ENCODE data around the gene PRKG1. TPM values are rescaled to one million over a fixed set of nuclear protein-coding genes. Genes with fewer than 3 reads are reported as not detected.

Gene PRKG1
- total RNA-seq, 2 donors from 2014 or later: 1.3 to 2.7 TPM

- Histone ChIP-seq H3K4me1 (ENCODE audit: control insufficient read depth, insufficient read depth, low read length) (no peaks in the 10 kb centered on the region), H3K36me3 (ENCODE audit: control insufficient read depth, insufficient read depth, low read length) (no peaks in the 10 kb centered on the region), H3K9me3 (ENCODE audit: control insufficient read depth, low read length) (no peaks in the 10 kb centered on the region), H3K4me3 (ENCODE audit: low read length) (no peak overlapping the region), H3K27ac (ENCODE audit: low read depth, low read length) (no peak overlapping the region), H3K27me3 (ENCODE audit: control insufficient read depth, insufficient read depth, low read length, poor library complexity, severe bottlenecking) (peaks cover 7% of the 10 kb centered on the region), H3K9ac (ENCODE audit: extremely low read depth, low read length, poor library complexity, severe bottlenecking) (no peak overlapping the region)
- H3K36me3 Mint-ChIP-seq (ENCODE audit: low read depth): no peaks in the 10 kb centered on the region
- 82% methylated on average over 2 of the region's 2 CpGs; no CpG with 5 or more reads in 1 of the 2 experiments for WGBS, 2 experiments (ENCODE audit: insufficient coverage in 1 of 2, insufficient read length in 1 of 2)
- peaks cover 2% of the 10 kb centered on the region for H3K9me3 Mint-ChIP-seq
- H3K4me3 Mint-ChIP-seq: no peak overlapping the region
- H3K27me3 Mint-ChIP-seq (ENCODE audit: insufficient read depth): peaks cover under 1% of the 10 kb centered on the region
- no peak for DNase-seq
- no peaks in the 10 kb centered on the region for H3K4me1 Mint-ChIP-seq
- no peak overlapping the region for H3K27ac Mint-ChIP-seq
- TF ChIP-seq, protein P1, sequence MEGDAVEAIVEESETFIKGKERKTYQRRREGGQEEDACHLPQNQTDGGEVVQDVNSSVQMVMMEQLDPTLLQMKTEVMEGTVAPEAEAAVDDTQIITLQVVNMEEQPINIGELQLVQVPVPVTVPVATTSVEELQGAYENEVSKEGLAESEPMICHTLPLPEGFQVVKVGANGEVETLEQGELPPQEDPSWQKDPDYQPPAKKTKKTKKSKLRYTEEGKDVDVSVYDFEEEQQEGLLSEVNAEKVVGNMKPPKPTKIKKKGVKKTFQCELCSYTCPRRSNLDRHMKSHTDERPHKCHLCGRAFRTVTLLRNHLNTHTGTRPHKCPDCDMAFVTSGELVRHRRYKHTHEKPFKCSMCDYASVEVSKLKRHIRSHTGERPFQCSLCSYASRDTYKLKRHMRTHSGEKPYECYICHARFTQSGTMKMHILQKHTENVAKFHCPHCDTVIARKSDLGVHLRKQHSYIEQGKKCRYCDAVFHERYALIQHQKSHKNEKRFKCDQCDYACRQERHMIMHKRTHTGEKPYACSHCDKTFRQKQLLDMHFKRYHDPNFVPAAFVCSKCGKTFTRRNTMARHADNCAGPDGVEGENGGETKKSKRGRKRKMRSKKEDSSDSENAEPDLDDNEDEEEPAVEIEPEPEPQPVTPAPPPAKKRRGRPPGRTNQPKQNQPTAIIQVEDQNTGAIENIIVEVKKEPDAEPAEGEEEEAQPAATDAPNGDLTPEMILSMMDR (conservative IDR thresholded peaks at IDR 0.05): no peak
Observed at GRCh38 chr10:51964630-51965029, 890.3 kb downstream of the PRKG1 start.

DNA sequence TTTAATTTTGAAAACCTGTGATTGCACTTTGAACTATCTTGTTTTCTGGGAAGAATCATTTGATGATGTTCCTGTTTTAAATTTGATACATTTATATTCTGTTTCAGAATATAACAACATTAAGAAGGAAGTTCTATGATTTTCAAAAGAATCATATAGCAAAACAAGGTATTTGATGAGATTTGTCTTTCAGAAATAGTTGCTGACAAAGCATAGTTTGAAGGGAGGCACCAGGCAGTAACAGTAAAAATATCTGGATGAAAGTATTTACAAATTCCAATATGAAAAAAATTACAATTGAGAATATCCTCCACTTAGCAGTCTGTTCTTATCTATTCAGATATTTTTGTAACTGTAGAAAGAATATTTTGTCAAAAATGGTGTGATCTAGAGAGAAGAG, 891.2 kb downstream of the PRKG1 start:
- H3K9ac ChIP-seq (ENCODE audit: extremely low read depth, low read length, poor library complexity, severe bottlenecking): no peak overlapping the region
- no peak overlapping the region for H3K4me3 Mint-ChIP-seq

DNA sequence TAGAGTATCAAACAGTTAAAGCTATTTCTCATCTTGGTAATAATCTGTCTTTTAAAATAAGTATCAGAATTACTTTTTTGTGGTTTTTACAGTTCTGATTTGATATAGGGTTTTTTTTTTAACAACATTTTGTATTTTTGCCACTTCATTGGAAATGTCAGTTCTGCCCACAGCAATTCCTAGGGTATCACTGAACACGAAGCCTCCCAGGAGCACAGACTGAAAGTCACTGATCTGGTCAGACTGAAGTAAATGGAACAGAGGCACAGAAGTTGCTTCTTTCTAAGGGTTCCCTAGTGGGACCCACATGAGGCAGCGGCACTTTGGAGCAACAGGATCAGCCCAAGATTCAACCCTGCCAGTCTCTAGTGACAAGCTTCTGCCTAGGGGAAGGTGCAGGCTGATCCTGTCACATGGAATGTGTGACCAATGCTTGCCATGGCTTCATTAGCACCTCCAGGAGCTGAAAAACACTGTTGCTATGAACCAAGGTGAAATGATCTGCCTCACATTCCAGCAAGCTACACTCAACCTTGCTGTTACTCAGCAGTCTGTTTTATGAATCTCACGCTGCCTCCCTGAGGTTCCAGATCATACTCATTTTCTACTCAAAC, 898.6 kb downstream of the PRKG1 start:
- Mint-ChIP-seq H3K27me3 (ENCODE audit: insufficient read depth) (no peaks in the 10 kb centered on the region), H3K27ac (no peak overlapping the region)
- H3K4me3 ChIP-seq (ENCODE audit: low read length): no peak overlapping the region

More for the DNA sequence above, 891.2 kb downstream of the PRKG1 start:
- Mint-ChIP-seq H3K4me1 (no peaks in the 10 kb centered on the region), H3K9me3 (peaks cover 2% of the 10 kb centered on the region), H3K27ac (no peak overlapping the region), H3K36me3 (ENCODE audit: low read depth) (no peaks in the 10 kb centered on the region), H3K27me3 (ENCODE audit: insufficient read depth) (no peaks in the 10 kb centered on the region)
- no peak for DNase-seq
- no peak overlapping the region for H3K4me3 ChIP-seq (ENCODE audit: low read length)
- H3K27ac ChIP-seq (ENCODE audit: low read depth, low read length): no peak overlapping the region
- H3K27me3 ChIP-seq (ENCODE audit: control insufficient read depth, insufficient read depth, low read length, poor library complexity, severe bottlenecking): peaks cover 7% of the 10 kb centered on the region
- no peaks in the 10 kb centered on the region for H3K4me1 ChIP-seq (ENCODE audit: control insufficient read depth, insufficient read depth, low read length)
- H3K9me3 ChIP-seq (ENCODE audit: control insufficient read depth, low read length): no peaks in the 10 kb centered on the region
- TF ChIP-seq, protein P1 (conservative IDR thresholded peaks at IDR 0.05): no peak
- H3K36me3 ChIP-seq (ENCODE audit: control insufficient read depth, insufficient read depth, low read length): no peaks in the 10 kb centered on the region

More for the DNA sequence above, 898.6 kb downstream of the PRKG1 start:
- Histone ChIP-seq H3K9ac (ENCODE audit: extremely low read depth, low read length, poor library complexity, severe bottlenecking) (no peak overlapping the region), H3K4me1 (ENCODE audit: control insufficient read depth, insufficient read depth, low read length) (no peaks in the 10 kb centered on the region), H3K9me3 (ENCODE audit: control insufficient read depth, low read length) (no peaks in the 10 kb centered on the region), H3K27me3 (ENCODE audit: control insufficient read depth, insufficient read depth, low read length, poor library complexity, severe bottlenecking) (no peaks in the 10 kb centered on the region), H3K27ac (ENCODE audit: low read depth, low read length) (no peak overlapping the region), H3K36me3 (ENCODE audit: control insufficient read depth, insufficient read depth, low read length) (no peaks in the 10 kb centered on the region)
- H3K36me3 Mint-ChIP-seq (ENCODE audit: low read depth): no peaks in the 10 kb centered on the region
- peak; percentile 54 for DNase-seq
- no peaks in the 10 kb centered on the region for H3K9me3 Mint-ChIP-seq
- H3K4me1 Mint-ChIP-seq: no peaks in the 10 kb centered on the region
- no peak overlapping the region for H3K4me3 Mint-ChIP-seq
- WGBS, 2 experiments (ENCODE audit: insufficient coverage in 1 of 2, insufficient read length in 1 of 2): 87 to 91% methylated on average over 3 of the region's 3 CpGs
- TF ChIP-seq, protein P1 (conservative IDR thresholded peaks at IDR 0.05): no peak
